GM12878 (cell line): Measurements from ENCODE around the gene TNNT2. TPM values are rescaled to one million over a fixed set of nuclear protein-coding genes. Genes with fewer than 3 reads are reported as not detected.
A peak's percentile ranks its signal among the peaks of the same experiment; 100 is the strongest.

Experiments used
- ATAC-seq: fragments of 200-7000 bp; cut with Tn5 transposase; 3 replicates; pipeline ENCODE4 v1.9.1; 2020; ENCODE audit warnings: mild to moderate bottlenecking, moderate library complexity
- BruUV-seq: library from RNA; stranded (reverse); fragments of 400-500 nt; replicated peaks from 2 replicates; lab custom pipeline; 2021; lab: Mats Ljungman, UMichigan
- CTCF ChIA-PET: fragments of 300-600 bp; sonication (Branson Sonifier 250); formaldehyde crosslinking; extraction: SDS; loops from one replicate; lab custom pipeline; 2021; ENCODE audit warnings: inconsistent platforms; lab: Yijun Ruan, JAX
- POLR2A ChIA-PET: fragments of 350-600 bp; formaldehyde crosslinking; extraction: SDS; loops from one replicate; lab custom pipeline; 2021; ENCODE audit warnings: inconsistent platforms; lab: Charles Lee
- RAD21 ChIA-PET: fragments of 300-600 bp; sonication (Branson Sonifier 250); formaldehyde crosslinking; loops from one replicate; lab custom pipeline; 2023; ENCODE audit warnings: antibody characterized with exemption; ENCODE audit not compliant: unreplicated experiment; lab: Charles Lee
- SMC1A ChIA-PET: fragments of 300-600 bp; sonication (Branson Sonifier 250); formaldehyde crosslinking; loops from one replicate; lab custom pipeline; 2023; ENCODE audit not compliant: unreplicated experiment, uncharacterized antibody; lab: Charles Lee
- DNase-seq: peaks from one replicate; pipeline ENCODE4 v3.0.0-alpha.2; 2011; ENCODE audit warnings: low read depth, low spot score
- FAIRE-seq: peaks from 3 replicates; lab custom pipeline; 2011; peaks lifted over from hg19 to GRCh38; lab: Jason Lieb, UNC
- H2AFZ ChIP-seq: 2 replicates; pipeline ENCODE4 v1.6.0; 2011; ENCODE audit warnings: low read depth, low read length, control low read depth; ENCODE audit not compliant: control insufficient read depth
- H3K27ac ChIP-seq: 2 replicates; pipeline ENCODE4 v1.5.1; 2011; ENCODE audit warnings: control low read depth; ENCODE audit not compliant: control insufficient read depth, insufficient read depth
- H3K27me3 ChIP-seq, 2 experiments: replicated peaks in 1 of 2; 2 replicates each; pipeline versions ENCODE4 v1.6.0 to v1.6.1; 2011; ENCODE audit warnings: low read length in 1 of 2; ENCODE audit not compliant: control insufficient read depth in 2 of 2, insufficient read depth in 2 of 2
- H3K36me3 ChIP-seq, 2 experiments: 2 replicates each; pipeline ENCODE4 v1.5.1; 2011; ENCODE audit warnings: low read length in 1 of 2; ENCODE audit not compliant: control insufficient read depth in 2 of 2, insufficient read depth in 2 of 2
- H3K4me1 ChIP-seq: 2 replicates; pipeline ENCODE4 v1.6.1; 2011; ENCODE audit warnings: mild to moderate bottlenecking, low read length, moderate library complexity, mixed read lengths; ENCODE audit not compliant: control insufficient read depth, insufficient read depth
- H3K4me2 ChIP-seq: 2 replicates; pipeline ENCODE4 v1.6.0; 2011; ENCODE audit warnings: control low read depth; ENCODE audit not compliant: control insufficient read depth, insufficient read depth
- H3K4me3 ChIP-seq: fragments of 200-600 bp; sonication (generic); 2 replicates; pipeline ENCODE4 v1.5.1; 2016
- H3K79me2 ChIP-seq: 2 replicates; pipeline ENCODE4 v1.6.0; 2011; ENCODE audit warnings: low read length; ENCODE audit not compliant: control insufficient read depth, insufficient read depth
- H3K9ac ChIP-seq: 2 replicates; pipeline ENCODE4 v1.8.0; 2011; ENCODE audit warnings: low read length, control low read depth, mixed read lengths; ENCODE audit not compliant: control insufficient read depth, insufficient read depth
- H3K9me3 ChIP-seq: replicated peaks from 3 replicates; pipeline ENCODE4 v1.5.1; 2011; ENCODE audit warnings: mild to moderate bottlenecking, low read length; ENCODE audit not compliant: control insufficient read depth, insufficient read depth
- H4K20me1 ChIP-seq: 2 replicates; pipeline ENCODE4 v1.6.0; 2011; ENCODE audit not compliant: control insufficient read depth, insufficient read depth
- ASH2L ChIP-seq: fragments of 300-600, 200-600 bp; sonication (generic); IDR thresholded peaks from 2 replicates; pipeline ENCODE4 v1.6.1; 2017; ENCODE audit warnings: low read depth, mild to moderate bottlenecking, borderline replicate concordance
- BHLHE40 ChIP-seq, 2 experiments: fragments of 450-650 bp in 1 of 2; IDR thresholded peaks; 2 replicates each; pipeline ENCODE4 v1.6.1; 2011 to 2017; ENCODE audit warnings: low read depth in 2 of 2, borderline replicate concordance in 1 of 2, improper control_type of control experiment in 1 of 2, low read length in 1 of 2, mild to moderate bottlenecking in 1 of 2
- E2F8 ChIP-seq: fragments of 450-650 bp; IDR thresholded peaks from 2 replicates; pipeline ENCODE4 v1.6.1; 2018; ENCODE audit warnings: mild to moderate bottlenecking, low read depth, moderate library complexity; ENCODE audit not compliant: partially characterized antibody
- E4F1 ChIP-seq: fragments of 450-650 bp; IDR thresholded peaks from 2 replicates; pipeline ENCODE4 v1.6.1; 2018; ENCODE audit warnings: borderline replicate concordance, mild to moderate bottlenecking; ENCODE audit not compliant: partially characterized antibody
- HCFC1 ChIP-seq: fragments of 150-350 bp; IDR thresholded peaks from 2 replicates; pipeline ENCODE4 v1.6.1; 2014; ENCODE audit warnings: low read length
- JUNB ChIP-seq: IDR thresholded peaks from 2 replicates; pipeline ENCODE4 v1.6.1; 2016; ENCODE audit warnings: antibody characterized with exemption, mild to moderate bottlenecking
- JUND ChIP-seq: IDR thresholded peaks from 2 replicates; pipeline ENCODE4 v1.6.1; 2012; ENCODE audit warnings: low read depth, mild to moderate bottlenecking, low read length, improper control_type of control experiment, moderate library complexity
- MTA3 ChIP-seq: IDR thresholded peaks from 2 replicates; pipeline ENCODE4 v1.6.1; 2012; ENCODE audit warnings: low read length, inconsistent platforms, borderline replicate concordance
- SMAD5 ChIP-seq: IDR thresholded peaks from 2 replicates; pipeline ENCODE4 v1.6.1; 2016; ENCODE audit warnings: antibody characterized with exemption, low read depth
- SUPT20H ChIP-seq: IDR thresholded peaks from 2 replicates; pipeline ENCODE4 v1.6.1; 2011; ENCODE audit warnings: low read depth, mild to moderate bottlenecking, low read length, moderate library complexity, borderline replicate concordance; ENCODE audit not compliant: control insufficient read depth
- TAF1 ChIP-seq: IDR thresholded peaks from 2 replicates; pipeline ENCODE4 v1.6.1; 2011; ENCODE audit warnings: mild to moderate bottlenecking, low read depth, low read length, borderline replicate concordance
- TCF3 ChIP-seq: IDR thresholded peaks from 2 replicates; pipeline ENCODE4 v1.6.1; 2012; ENCODE audit warnings: low read depth, mild to moderate bottlenecking, low read length, borderline replicate concordance; ENCODE audit not compliant: insufficient read depth
- ZZZ3 ChIP-seq: IDR thresholded peaks from 2 replicates; pipeline ENCODE4 v1.6.1; 2011; ENCODE audit warnings: low read depth; ENCODE audit not compliant: control insufficient read depth, insufficient read length
- WGBS: methylation state at CpG from one replicate; pipeline ENCODE4 v1.1.6; 2016; ENCODE audit warnings: low lambda C conversion rate; ENCODE audit not compliant: insufficient replicate concordance, insufficient coverage; ENCODE audit errors: missing lambda C conversion rate; 5-methylcytosine and 5-hydroxymethylcytosine counted together
- in situ Hi-C: fragments of 300-500 bp; cut with MboI; formaldehyde crosslinking; loops from 9 replicates; pipeline ENCODE4 v1.14.3; 2018; ENCODE audit warnings: mixed read lengths
- intact Hi-C: fragments of 100-400 bp; cut with micrococcal nuclease; formaldehyde crosslinking; loops from one replicate; pipeline ENCODE4 v1.14.2; 2022; ENCODE audit not compliant: unreplicated experiment
- polyA plus RNA-seq, 11 experiments: library from polyadenylated mRNA; depleted of rRNA in 4 of 11; unstranded in 6 of 11; stranded (reverse) in 5 of 11; fragments of >200 nt; fragmentation: Nextera tagmentation in 4 of 11; fragmentation: Illumina TruSeq in 1 of 11; extraction: Ambion mirVana in 4 of 11; extraction: Trizol in 1 of 11; gene quantifications; 1 replicate in 1 of 11; 2 replicates in 10 of 11; pipeline versions ENCODE4 v1.2.1 to v1.2.3, GENCODE V29; 2011 to 2016; ENCODE audit warnings: inconsistent platforms in 2 of 11, missing spikeins in 2 of 11, low read depth in 1 of 11
- total RNA-seq, 4 experiments: library from RNA; depleted of rRNA in 3 of 4; stranded (reverse); fragments of >200 nt in 3 of 4; fragmentation: Illumina TruSeq in 1 of 4; extraction: Trizol in 1 of 4; gene quantifications; 2 replicates each; pipeline versions ENCODE4 v1.2.1 to v1.2.3, GENCODE V29; 2013 to 2021
- TF ChIP-seq, protein P1 (sequence below): fragments of 450-650 bp; conservative IDR thresholded peaks from 2 replicates; pipeline ENCODE4 v1.6.1; 2017; ENCODE audit warnings: mild to moderate bottlenecking, moderate library complexity
- TF ChIP-seq, protein P2 (sequence below): fragments of 450-650 bp; IDR thresholded peaks from 2 replicates; pipeline ENCODE4 v1.6.1; 2017; ENCODE audit warnings: low read depth, mild to moderate bottlenecking, moderate library complexity

TNNT2 gene
- total and polyA plus RNA-seq, 10 of the 15 experiments (the other 5 are each of a cell fraction or from before 2014, with no cell fraction given): 2.2 TPM; not detected in 9

DNA sequence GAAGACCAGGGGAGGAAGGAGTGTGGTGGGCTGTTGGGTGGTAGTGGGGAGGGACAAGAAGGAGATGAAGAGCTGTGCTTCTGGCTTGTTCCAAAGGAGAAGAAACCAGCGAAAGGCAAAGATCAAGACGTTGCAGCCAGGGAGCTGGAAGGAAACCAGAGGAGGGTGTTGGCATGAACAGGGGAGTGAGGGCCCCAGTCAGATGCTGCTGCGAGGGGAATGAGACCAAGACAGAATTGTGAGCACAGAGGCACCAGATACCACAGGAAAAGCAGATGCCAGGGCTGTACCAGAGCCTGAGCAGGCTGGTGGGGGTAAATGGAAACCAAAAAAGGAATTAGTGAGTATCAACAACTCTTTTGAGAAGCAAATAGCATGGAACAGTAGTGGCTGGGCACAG is 15.6 kb upstream of the TNNT2 start:
- Histone ChIP-seq H4K20me1 (no peaks in the 10 kb centered on the region), H3K36me3 (no peaks in the 10 kb centered on the region), H3K9me3 (no peaks in the 10 kb centered on the region), H3K27ac (no peak overlapping the region), H3K79me2 (no peaks in the 10 kb centered on the region), H3K4me2 (peak overlapping the region; percentile 32; the same call in 1 of the 2 replicates), H3K4me3 (no peak overlapping the region), H2AFZ (no peak overlapping the region), H3K9ac (no peak overlapping the region), H3K27me3 (no peaks in the 10 kb centered on the region), H3K4me1 (peaks cover 12% of the 10 kb centered on the region)
- DNase-seq: no peak
- ChIA-PET POLR2A (interaction anchor here (0.6 to 18.2 kb wide), 2 partner anchors 12 to 21 kb away, joined by 3 to 228 read pairs; no protein-coding TSS in a partner anchor), CTCF (interaction anchor here (0.6 to 17.8 kb wide), 5 partner anchors 13 to 119 kb away, joined by 3 to 623 read pairs (median 4); no protein-coding TSS in a partner anchor), RAD21 (interaction anchor here (0.9 to 17.4 kb wide), 3 partner anchors 13 to 119 kb away, joined by 3 to 340 read pairs (median 4); no protein-coding TSS in a partner anchor), SMC1A (interaction anchor here (0.6 to 19.4 kb wide), 6 partner anchors 12 to 261 kb away, joined by 3 to 374 read pairs (median 4); no protein-coding TSS in a partner anchor)
- in situ Hi-C loops: no loop called here
- WGBS: 0% methylated on average over 3 of the region's 3 CpGs
- BruUV-seq: no TSS peak
- no peak for FAIRE-seq
- no peak for ATAC-seq
- intact Hi-C loops: no loop called here
- TF ChIP-seq TCF3: no peak
- TF ChIP-seq SMAD5: no peak
- no peak for TF ChIP-seq ASH2L
- no peak for TF ChIP-seq JUND
- TF ChIP-seq E4F1: no peak
- no peak for TF ChIP-seq BHLHE40 (IDR thresholded peaks at IDR 0.05; ENCODE audit: borderline replicate concordance in 1 of 2, low read depth in 2 of 2, low read length in 1 of 2)
- no peak for TF ChIP-seq TAF1
- TF ChIP-seq, protein P1, sequence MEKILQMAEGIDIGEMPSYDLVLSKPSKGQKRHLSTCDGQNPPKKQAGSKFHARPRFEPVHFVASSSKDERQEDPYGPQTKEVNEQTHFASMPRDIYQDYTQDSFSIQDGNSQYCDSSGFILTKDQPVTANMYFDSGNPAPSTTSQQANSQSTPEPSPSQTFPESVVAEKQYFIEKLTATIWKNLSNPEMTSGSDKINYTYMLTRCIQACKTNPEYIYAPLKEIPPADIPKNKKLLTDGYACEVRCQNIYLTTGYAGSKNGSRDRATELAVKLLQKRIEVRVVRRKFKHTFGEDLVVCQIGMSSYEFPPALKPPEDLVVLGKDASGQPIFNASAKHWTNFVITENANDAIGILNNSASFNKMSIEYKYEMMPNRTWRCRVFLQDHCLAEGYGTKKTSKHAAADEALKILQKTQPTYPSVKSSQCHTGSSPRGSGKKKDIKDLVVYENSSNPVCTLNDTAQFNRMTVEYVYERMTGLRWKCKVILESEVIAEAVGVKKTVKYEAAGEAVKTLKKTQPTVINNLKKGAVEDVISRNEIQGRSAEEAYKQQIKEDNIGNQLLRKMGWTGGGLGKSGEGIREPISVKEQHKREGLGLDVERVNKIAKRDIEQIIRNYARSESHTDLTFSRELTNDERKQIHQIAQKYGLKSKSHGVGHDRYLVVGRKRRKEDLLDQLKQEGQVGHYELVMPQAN: no peak
- TF ChIP-seq, protein P2, sequence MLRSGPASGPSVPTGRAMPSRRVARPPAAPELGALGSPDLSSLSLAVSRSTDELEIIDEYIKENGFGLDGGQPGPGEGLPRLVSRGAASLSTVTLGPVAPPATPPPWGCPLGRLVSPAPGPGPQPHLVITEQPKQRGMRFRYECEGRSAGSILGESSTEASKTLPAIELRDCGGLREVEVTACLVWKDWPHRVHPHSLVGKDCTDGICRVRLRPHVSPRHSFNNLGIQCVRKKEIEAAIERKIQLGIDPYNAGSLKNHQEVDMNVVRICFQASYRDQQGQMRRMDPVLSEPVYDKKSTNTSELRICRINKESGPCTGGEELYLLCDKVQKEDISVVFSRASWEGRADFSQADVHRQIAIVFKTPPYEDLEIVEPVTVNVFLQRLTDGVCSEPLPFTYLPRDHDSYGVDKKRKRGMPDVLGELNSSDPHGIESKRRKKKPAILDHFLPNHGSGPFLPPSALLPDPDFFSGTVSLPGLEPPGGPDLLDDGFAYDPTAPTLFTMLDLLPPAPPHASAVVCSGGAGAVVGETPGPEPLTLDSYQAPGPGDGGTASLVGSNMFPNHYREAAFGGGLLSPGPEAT: no peak
- no peak for TF ChIP-seq HCFC1
- TF ChIP-seq MTA3: no peak
- no peak for TF ChIP-seq JUNB
- no peak for TF ChIP-seq E2F8
- no peak for TF ChIP-seq SUPT20H
- no peak for TF ChIP-seq ZZZ3
